IMR-90 (cell line): ENCODE data around the gene PRRX1. TPM values are rescaled to one million over a fixed set of nuclear protein-coding genes. Genes with fewer than 3 reads are reported as not detected.

Experiments used
- ATAC-seq: fragments of 200-7000 bp; cut with Tn5 transposase; 2 replicates; pipeline ENCODE4 v1.9.1; 2020; ENCODE audit warnings: low read depth, mild to moderate bottlenecking, moderate library complexity
- BruUV-seq: library from RNA; stranded (reverse); fragments of 400-500 nt; replicated peaks from 2 replicates; lab custom pipeline; 2021; lab: Mats Ljungman, UMichigan
- CTCF ChIA-PET: fragments of 300-600 bp; formaldehyde crosslinking; extraction: SDS; loops from one replicate; lab custom pipeline; 2021; ENCODE audit warnings: antibody characterized with exemption; lab: Yijun Ruan, JAX
- POLR2A ChIA-PET: fragments of 300-600 bp; sonication (Branson Sonifier 250); formaldehyde crosslinking; loops from one replicate; lab custom pipeline; 2022; ENCODE audit warnings: antibody characterized with exemption; ENCODE audit not compliant: unreplicated experiment; lab: Charles Lee
- DNase-seq: peaks from one replicate; pipeline ENCODE4 v3.0.0; 2013
- H2AFZ ChIP-seq: replicated peaks from 2 replicates; pipeline ENCODE3; 2013; ENCODE audit warnings: low read length, mild to moderate bottlenecking; ENCODE audit not compliant: poor library complexity
- H2AK5ac ChIP-seq: 2 replicates; pipeline ENCODE4 v1.6.1; 2013; ENCODE audit warnings: low read depth, low read length, inconsistent platforms
- H2AK9ac ChIP-seq: replicated peaks from 2 replicates; pipeline ENCODE3; 2013; ENCODE audit warnings: mild to moderate bottlenecking, low read depth, low read length, moderate library complexity; ENCODE audit not compliant: poor library complexity
- H2BK120ac ChIP-seq: 2 replicates; pipeline ENCODE4 v1.6.1; 2013; ENCODE audit warnings: low read depth, low read length, inconsistent platforms
- H2BK15ac ChIP-seq: 3 replicates; pipeline ENCODE4 v1.6.1; 2013; ENCODE audit warnings: low read depth, low read length, inconsistent platforms
- H2BK20ac ChIP-seq: 2 replicates; pipeline ENCODE4 v1.6.1; 2013; ENCODE audit warnings: low read depth, mild to moderate bottlenecking, inconsistent platforms, low read length, moderate library complexity
- H2BK5ac ChIP-seq: 2 replicates; pipeline ENCODE4 v1.6.1; 2013; ENCODE audit warnings: mild to moderate bottlenecking, low read depth, low read length, inconsistent platforms; ENCODE audit not compliant: poor library complexity, severe bottlenecking
- H3K14ac ChIP-seq: replicated peaks from 2 replicates; pipeline ENCODE4 v1.6.1; 2013; ENCODE audit warnings: low read depth, low read length, inconsistent platforms
- H3K18ac ChIP-seq: 2 replicates; pipeline ENCODE4 v1.6.1; 2013; ENCODE audit warnings: low read depth, low read length, control low read depth
- H3K23ac ChIP-seq: 2 replicates; pipeline ENCODE4 v1.6.1; 2013; ENCODE audit warnings: low read depth, low read length, inconsistent platforms
- H3K27ac ChIP-seq: 2 replicates; pipeline ENCODE4 v1.5.1; 2013; ENCODE audit warnings: mild to moderate bottlenecking, control low read depth, low read length; ENCODE audit not compliant: insufficient read depth
- H3K27me3 ChIP-seq: 2 replicates; pipeline ENCODE4 v1.6.1; 2013; ENCODE audit warnings: low read length; ENCODE audit not compliant: control insufficient read depth, insufficient read depth
- H3K36me3 ChIP-seq: 2 replicates; pipeline ENCODE4 v1.6.1; 2013; ENCODE audit warnings: low read length, mixed read lengths; ENCODE audit not compliant: control insufficient read depth, insufficient read depth
- H3K4ac ChIP-seq: 2 replicates; pipeline ENCODE4 v1.6.1; 2013; ENCODE audit warnings: low read depth, low read length, inconsistent platforms
- H3K4me1 ChIP-seq: 2 replicates; pipeline ENCODE4 v1.6.1; 2013; ENCODE audit warnings: low read length, mixed read lengths; ENCODE audit not compliant: control insufficient read depth, insufficient read depth
- H3K4me2 ChIP-seq: 2 replicates; pipeline ENCODE4 v1.6.1; 2013; ENCODE audit warnings: low read depth, mild to moderate bottlenecking, control low read depth, low read length, moderate library complexity
- H3K4me3 ChIP-seq: 2 replicates; pipeline ENCODE4 v1.5.1; 2013; ENCODE audit warnings: low read depth, mild to moderate bottlenecking, control low read depth, low read length, moderate library complexity; ENCODE audit not compliant: insufficient read depth
- H3K56ac ChIP-seq: 2 replicates; pipeline ENCODE4 v1.6.1; 2013; ENCODE audit warnings: low read length, inconsistent platforms; ENCODE audit not compliant: insufficient read depth; ENCODE audit errors: extremely low read depth
- H3K79me1 ChIP-seq, 2 experiments: 2 replicates each; pipeline ENCODE4 v1.6.1; 2013; ENCODE audit warnings: low read length in 2 of 2, inconsistent platforms in 1 of 2, low read depth in 1 of 2
- H3K9ac ChIP-seq: 2 replicates; pipeline ENCODE4 v1.6.1; 2013; ENCODE audit warnings: low read depth, low read length, control low read depth
- H3K9me1 ChIP-seq: 2 replicates; pipeline ENCODE4 v1.6.1; 2013; ENCODE audit warnings: low read length, inconsistent platforms; ENCODE audit not compliant: insufficient read depth
- H3K9me3 ChIP-seq: 2 replicates; pipeline ENCODE4 v1.6.1; 2013; ENCODE audit warnings: low read length; ENCODE audit not compliant: control insufficient read depth, insufficient read depth
- H4K20me1 ChIP-seq: 2 replicates; pipeline ENCODE4 v1.6.1; 2013; ENCODE audit warnings: low read length, inconsistent platforms; ENCODE audit not compliant: insufficient read depth
- H4K5ac ChIP-seq: 2 replicates; pipeline ENCODE4 v1.6.1; 2013; ENCODE audit warnings: mild to moderate bottlenecking, low read depth, low read length, control low read depth
- H4K8ac ChIP-seq, 2 experiments: 2 replicates each; pipeline ENCODE4 v1.6.1; 2013; ENCODE audit warnings: low read depth in 2 of 2, low read length in 2 of 2, control low read depth in 1 of 2, inconsistent platforms in 1 of 2
- H4K91ac ChIP-seq: 2 replicates; pipeline ENCODE4 v1.6.1; 2013; ENCODE audit warnings: low read depth, low read length, inconsistent platforms; ENCODE audit not compliant: insufficient read depth
- CHD1 ChIP-seq: IDR thresholded peaks from 2 replicates; pipeline ENCODE4 v1.6.1; 2012; ENCODE audit warnings: low read depth, low read length, improper control_type of control experiment
- CTCF ChIP-seq: conservative IDR thresholded peaks from 2 replicates; pipeline ENCODE4 v1.5.1; 2012; ENCODE audit warnings: mild to moderate bottlenecking, low read depth, low read length, improper control_type of control experiment
- ELK1 ChIP-seq: fragments of 150-350 bp; IDR thresholded peaks from 2 replicates; pipeline ENCODE4 v1.6.1; 2016; ENCODE audit warnings: low read depth, mild to moderate bottlenecking, low read length, moderate library complexity, borderline replicate concordance
- MAZ ChIP-seq: IDR thresholded peaks from 2 replicates; pipeline ENCODE4 v1.6.1; 2012; ENCODE audit warnings: low read depth, mild to moderate bottlenecking, low read length, improper control_type of control experiment, moderate library complexity, borderline replicate concordance
- RFX5 ChIP-seq: IDR thresholded peaks from 2 replicates; pipeline ENCODE4 v1.8.0; 2012; ENCODE audit warnings: low read depth, mild to moderate bottlenecking, low read length, moderate library complexity
- SMC3 ChIP-seq: fragments of 150-350 bp; IDR thresholded peaks from 2 replicates; pipeline ENCODE4 v1.6.1; 2016; ENCODE audit warnings: low read depth, mild to moderate bottlenecking, antibody characterized with exemption, low read length, moderate library complexity
- dilution Hi-C: fragments of 300-500 bp; cut with HindIII; formaldehyde crosslinking; loops from one replicate; pipeline ENCODE4 v1.14.3; 2018; ENCODE audit warnings: low sequenced_read_pairs; ENCODE audit not compliant: unreplicated experiment
- in situ Hi-C: fragments of 300-500 bp; cut with MboI; formaldehyde crosslinking; loops from 3 replicates; pipeline ENCODE4 v1.14.3; 2019; ENCODE audit warnings: low sequenced_read_pairs, inconsistent platforms, mixed read lengths
- intact Hi-C: fragments of 100-400 bp; cut with micrococcal nuclease; formaldehyde crosslinking; loops from 2 replicates; pipeline ENCODE4 v1.10.0; 2022
- polyA plus RNA-seq, 3 experiments: library from polyadenylated mRNA; depleted of rRNA; stranded (reverse); fragments of >200 nt; gene quantifications; 2 replicates each; pipeline ENCODE4 v1.2.3, GENCODE V29; 2012; ENCODE audit warnings: low replicate concordance in 1 of 3
- total RNA-seq: library from RNA; depleted of rRNA; stranded (reverse); fragments of >200 nt; gene quantifications from 2 replicates; pipeline ENCODE4 v1.2.3, GENCODE V29; 2012

The PRRX1 gene
- total and polyA plus RNA-seq, 2 of the 4 experiments (the other 2 are of a cell fraction) = 50.0 to 65.4 TPM

- Histone ChIP-seq H2BK120ac (no peak overlapping the region), H3K9me3 (peaks cover 13% of the 10 kb centered on the region; the same call in 1 of the 2 replicates), H3K27me3 (no peaks in the 10 kb centered on the region), H2BK15ac (no peak overlapping the region), H3K4ac (no peak overlapping the region), H3K56ac (no peak overlapping the region), H2BK5ac (peak overlapping the region; percentile 40), H3K79me1 (no peaks in the 10 kb centered on the region), H2BK20ac (no peak overlapping the region), H4K8ac (no peak overlapping the region), H3K14ac (no peak overlapping the region), H3K9ac (no peak overlapping the region), H3K9me1 (no peaks in the 10 kb centered on the region), H3K18ac (peak overlapping the region; percentile 35; the same call in 1 of the 2 replicates), H3K4me1 (no peaks in the 10 kb centered on the region; the same call in 1 of the 2 replicates), H4K5ac (no peak overlapping the region), H3K4me3 (no peak overlapping the region), H3K27ac (no peak overlapping the region), H3K36me3 (no peaks in the 10 kb centered on the region), H2AFZ (no peak overlapping the region), H3K4me2 (no peak overlapping the region), H2AK9ac (no peak overlapping the region), H2AK5ac (no peak overlapping the region), H4K91ac (no peak overlapping the region), H3K23ac (no peak overlapping the region), H4K20me1 (no peaks in the 10 kb centered on the region)
- ATAC-seq (peak; percentile 29), DNase-seq (peak; percentile 14)
- ChIA-PET CTCF (no interaction called here), POLR2A (no interaction called here)
- no peak for TF ChIP-seq CTCF
- TF ChIP-seq MAZ = no peak
- no peak for TF ChIP-seq SMC3
- no peak for TF ChIP-seq ELK1
- no peak for TF ChIP-seq RFX5
- TF ChIP-seq CHD1 = no peak
- in situ Hi-C loops (no loop called here), dilution Hi-C loops (no loop called here), intact Hi-C loops (no loop called here)
- BruUV-seq = no TSS peak
Observed at GRCh38 chr1:170620164-170620563, 43.8 kb upstream of the PRRX1 start.
